ENCODE results near the gene SGK2.

- TF ChIP-seq EZH2 (IDR thresholded peaks at IDR 0.05): no peak
- no peak for TF ChIP-seq POLR2AphosphoS5 (IDR thresholded peaks at IDR 0.05; ENCODE audit: borderline replicate concordance, low read depth, low read length)
- no peak for TF ChIP-seq FOXP2 (optimal IDR thresholded peaks at IDR 0.05; ENCODE audit: control extremely low read depth, extremely low read length, insufficient read depth)
Measured at GRCh38 chr20:43536817-43537440, 21.9 kb upstream of the SGK2 start.
